Colonic mucosa (tissue), 4 donors: ENCODE data around the gene HBB. TPM values are rescaled to one million over a fixed set of nuclear protein-coding genes. Genes with fewer than 3 reads are reported as not detected.

Experiments
- DNase-seq: peaks from one replicate; pipeline ENCODE4 v3.0.0-alpha.2; 2020
- H3K27ac ChIP-seq: fragments of 200-600 bp; one replicate; pipeline ENCODE4 v1.8.0; 2021
- H3K27me3 ChIP-seq: fragments of 200-600 bp; one replicate; pipeline ENCODE4 v1.8.0; 2021
- H3K36me3 ChIP-seq: fragments of 200-600 bp; one replicate; pipeline ENCODE4 v1.8.0; 2021
- H3K4me1 ChIP-seq: fragments of 200-600 bp; one replicate; pipeline ENCODE4 v1.8.0; 2021; ENCODE audit warnings: mild to moderate bottlenecking
- H3K4me3 ChIP-seq: fragments of 200-600 bp; one replicate; pipeline ENCODE4 v1.8.0; 2021
- H3K9ac ChIP-seq, 2 donors: one replicate each; pipeline ENCODE4 v1.7.0; 2013; ENCODE audit warnings: control low read depth in 2 of 2, low read depth in 2 of 2, low read length in 2 of 2
- H3K9me3 ChIP-seq: fragments of 200-600 bp; one replicate; pipeline ENCODE4 v1.8.0; 2021
- CTCF ChIP-seq: fragments of 200-600 bp; IDR thresholded peaks from one replicate; pipeline ENCODE4 v1.8.0; 2022; ENCODE audit warnings: antibody characterized with exemption, mild to moderate bottlenecking
- intact Hi-C: fragments of 100-400 bp; cut with DNase I; formaldehyde crosslinking; loops from one replicate; pipeline ENCODE4 v1.14.1; 2022
- total RNA-seq, 2 donors: library from RNA; stranded (reverse); fragmentation: NEBNext Ultra II Directional in 1 of 2; extraction: Animal tissue kit (Norgen Biotek cat#: 25700) in 1 of 2; gene quantifications; one replicate each; pipeline ENCODE4 v1.2.1, GENCODE V29; 2021
- donor health status: healthy.
- donor health status: DM: no; HTN: no; CAD: no.
- donor health status: DM: no; HTN: no; CAD: no.

The HBB gene
- total RNA-seq, 2 donors from 2014 or later: 3.0 to 113 TPM

- Histone ChIP-seq H3K27me3 (no peaks in the 10 kb centered on the region), H3K9ac (no peak overlapping the region)
Measured at GRCh38 chr11:5210376-5210885, 16.4 kb downstream of the HBB start.

GRCh38 chr11:5204787-5205186 lies 22.1 kb downstream of the HBB start:
- DNase-seq: no peak
- Histone ChIP-seq H3K27ac (no peak overlapping the region), H3K27me3 (no peaks in the 10 kb centered on the region), H3K9ac (no peak overlapping the region), H3K4me3 (no peak overlapping the region), H3K4me1 (no peaks in the 10 kb centered on the region), H3K36me3 (no peaks in the 10 kb centered on the region), H3K9me3 (no peaks in the 10 kb centered on the region)
- no peak for TF ChIP-seq CTCF
- intact Hi-C loops: no loop called here

More at GRCh38 chr11:5210376-5210885, 16.4 kb downstream of the HBB start:
- no peaks in the 10 kb centered on the region for H3K9me3 ChIP-seq
- no peak for TF ChIP-seq CTCF
- no peaks in the 10 kb centered on the region for H3K36me3 ChIP-seq
- intact Hi-C loops: no loop called here
- H3K4me3 ChIP-seq: no peak overlapping the region
- no peak for DNase-seq
- H3K4me1 ChIP-seq: no peaks in the 10 kb centered on the region
- H3K27ac ChIP-seq: no peak overlapping the region

- no peaks in the 10 kb centered on the region for H3K9me3 ChIP-seq
- H3K36me3 ChIP-seq: no peaks in the 10 kb centered on the region
- no peak overlapping the region for H3K9ac ChIP-seq
- no peak overlapping the region for H3K4me3 ChIP-seq
- H3K27ac ChIP-seq: no peak overlapping the region
- no peaks in the 10 kb centered on the region for H3K27me3 ChIP-seq
- DNase-seq: no peak
- no peaks in the 10 kb centered on the region for H3K4me1 ChIP-seq
- intact Hi-C loops: no loop called here
- TF ChIP-seq CTCF: no peak
Measured at GRCh38 chr11:5203366-5203765, 23.5 kb downstream of the HBB start.

GRCh38 chr11:5200582-5200981 lies 26.3 kb downstream of the HBB start, which contains the start of gene OR51V1:
OR51V1 (minus strand) TSS chr11:5200682; CDS start chr11:5200682, 0 bp downstream.
- Histone ChIP-seq H3K4me3 (no peak within 1 kb of the TSS), H3K27me3 (no peaks in the 10 kb centered on the region), H3K36me3 (no peaks in the 10 kb centered on the region), H3K27ac (no peak within 1 kb of the TSS), H3K4me1 (no peaks in the 10 kb centered on the region), H3K9me3 (no peaks in the 10 kb centered on the region), H3K9ac (no peak within 1 kb of the TSS)
- no peak for TF ChIP-seq CTCF
- intact Hi-C loops: no loop called here
- DNase-seq: no peak

- no peak for DNase-seq
- no peaks in the 10 kb centered on the region for H3K36me3 ChIP-seq
- no peak overlapping the region for H3K9ac ChIP-seq
- H3K9me3 ChIP-seq: no peaks in the 10 kb centered on the region
- H3K4me1 ChIP-seq: no peaks in the 10 kb centered on the region
- H3K27me3 ChIP-seq: no peaks in the 10 kb centered on the region
- intact Hi-C loops: no loop called here
- no peak overlapping the region for H3K4me3 ChIP-seq
- no peak overlapping the region for H3K27ac ChIP-seq
- TF ChIP-seq CTCF: no peak
Measured at GRCh38 chr11:5198285-5198684, 28.6 kb downstream of the HBB start.
